Mucosa of descending colon (tissue), 3 donors: ENCODE data around the gene NFIB. TPM values are rescaled to one million over a fixed set of nuclear protein-coding genes. Genes with fewer than 3 reads are reported as not detected.

ENCODE experiments used
- ATAC-seq: fragments of 200-7000 bp; cut with Tn5 transposase; one replicate; pipeline ENCODE4 v1.9.1; 2020; ENCODE audit warnings: mild to moderate bottlenecking, moderate library complexity
- DNase-seq, 3 donors: peaks; one replicate each; pipeline ENCODE4 v3.0.0-alpha.2; 2020
- H3K36me3 ChIP-seq: fragments of 200-600 bp; one replicate; pipeline ENCODE4 v1.8.0; 2021; ENCODE audit warnings: low read depth, mild to moderate bottlenecking
- H3K4me1 ChIP-seq: fragments of 200-600 bp; one replicate; pipeline ENCODE4 v1.8.0; 2021; ENCODE audit warnings: low read depth, mild to moderate bottlenecking
- H3K4me3 ChIP-seq: fragments of 200-600 bp; one replicate; pipeline ENCODE4 v1.8.0; 2021; ENCODE audit warnings: mild to moderate bottlenecking
- H3K9me3 ChIP-seq: fragments of 200-600 bp; one replicate; pipeline ENCODE4 v1.8.0; 2021; ENCODE audit warnings: mild to moderate bottlenecking
- intact Hi-C, 2 donors: fragments of 100-400 bp; cut with DNase I in 1 of 2; cut with micrococcal nuclease in 1 of 2; formaldehyde crosslinking; loops; one replicate each; pipeline versions ENCODE4 v1.11.0 to v1.11.1; 2022; cut with DNase I, micrococcal nuclease
- total RNA-seq, 3 donors: library from RNA; stranded (reverse); fragmentation: NEBNext Ultra II Directional in 2 of 3; extraction: Animal tissue kit (Norgen Biotek cat#: 25700) in 2 of 3; gene quantifications; one replicate each; pipeline versions ENCODE4 v1.2.1 to v1.2.4, GENCODE V29; 2021 to 2023
- TF ChIP-seq, protein P1 (sequence below): fragments of 200-600 bp; IDR thresholded peaks from one replicate; pipeline ENCODE4 v1.8.0; 2022; ENCODE audit warnings: antibody characterized with exemption, mild to moderate bottlenecking
- donor health status: DM: no; HTN: no; CAD: no; lungs with moderate emphysema.
- donor health status: DM: no; HTN: no; CAD: no.
- donor health status: DM: no; HTN: yes; CAD: no.

Gene NFIB
- total RNA-seq, 3 donors from 2014 or later, result 59.7 to 85.5 (median 62.6) TPM

DNA sequence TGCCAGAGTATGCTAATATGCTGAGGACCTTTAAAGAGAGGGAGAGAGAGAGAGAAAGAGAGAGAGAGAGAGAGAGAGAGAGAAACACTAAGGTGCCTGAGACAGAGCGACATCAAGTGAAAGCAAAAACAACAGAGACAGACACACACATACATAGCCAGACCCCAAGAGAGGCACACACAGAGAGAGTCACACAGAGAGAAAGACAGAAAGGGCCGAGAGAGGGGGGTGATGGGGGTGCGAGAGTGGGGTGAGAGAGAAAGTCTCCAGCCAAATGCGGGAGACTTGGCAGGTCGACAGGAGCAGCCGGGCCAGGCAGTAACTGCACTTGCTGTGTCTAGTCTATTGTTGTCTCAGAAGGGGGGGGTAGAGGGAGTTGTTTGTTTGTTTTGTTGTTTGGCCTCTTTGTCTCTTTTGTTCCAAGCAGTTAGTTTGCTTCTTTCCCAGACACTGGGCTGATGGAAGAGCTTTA, 30.1 kb upstream of the NFIB start:
- Histone ChIP-seq H3K4me1 (peaks cover 21% of the 10 kb centered on the region), H3K9me3 (no peaks in the 10 kb centered on the region), H3K4me3 (no peak overlapping the region), H3K36me3 (no peaks in the 10 kb centered on the region)
- TF ChIP-seq, protein P1, sequence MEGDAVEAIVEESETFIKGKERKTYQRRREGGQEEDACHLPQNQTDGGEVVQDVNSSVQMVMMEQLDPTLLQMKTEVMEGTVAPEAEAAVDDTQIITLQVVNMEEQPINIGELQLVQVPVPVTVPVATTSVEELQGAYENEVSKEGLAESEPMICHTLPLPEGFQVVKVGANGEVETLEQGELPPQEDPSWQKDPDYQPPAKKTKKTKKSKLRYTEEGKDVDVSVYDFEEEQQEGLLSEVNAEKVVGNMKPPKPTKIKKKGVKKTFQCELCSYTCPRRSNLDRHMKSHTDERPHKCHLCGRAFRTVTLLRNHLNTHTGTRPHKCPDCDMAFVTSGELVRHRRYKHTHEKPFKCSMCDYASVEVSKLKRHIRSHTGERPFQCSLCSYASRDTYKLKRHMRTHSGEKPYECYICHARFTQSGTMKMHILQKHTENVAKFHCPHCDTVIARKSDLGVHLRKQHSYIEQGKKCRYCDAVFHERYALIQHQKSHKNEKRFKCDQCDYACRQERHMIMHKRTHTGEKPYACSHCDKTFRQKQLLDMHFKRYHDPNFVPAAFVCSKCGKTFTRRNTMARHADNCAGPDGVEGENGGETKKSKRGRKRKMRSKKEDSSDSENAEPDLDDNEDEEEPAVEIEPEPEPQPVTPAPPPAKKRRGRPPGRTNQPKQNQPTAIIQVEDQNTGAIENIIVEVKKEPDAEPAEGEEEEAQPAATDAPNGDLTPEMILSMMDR, result no peak
- intact Hi-C loops, result no loop called here
- ATAC-seq (no peak), DNase-seq (no peak)

DNA sequence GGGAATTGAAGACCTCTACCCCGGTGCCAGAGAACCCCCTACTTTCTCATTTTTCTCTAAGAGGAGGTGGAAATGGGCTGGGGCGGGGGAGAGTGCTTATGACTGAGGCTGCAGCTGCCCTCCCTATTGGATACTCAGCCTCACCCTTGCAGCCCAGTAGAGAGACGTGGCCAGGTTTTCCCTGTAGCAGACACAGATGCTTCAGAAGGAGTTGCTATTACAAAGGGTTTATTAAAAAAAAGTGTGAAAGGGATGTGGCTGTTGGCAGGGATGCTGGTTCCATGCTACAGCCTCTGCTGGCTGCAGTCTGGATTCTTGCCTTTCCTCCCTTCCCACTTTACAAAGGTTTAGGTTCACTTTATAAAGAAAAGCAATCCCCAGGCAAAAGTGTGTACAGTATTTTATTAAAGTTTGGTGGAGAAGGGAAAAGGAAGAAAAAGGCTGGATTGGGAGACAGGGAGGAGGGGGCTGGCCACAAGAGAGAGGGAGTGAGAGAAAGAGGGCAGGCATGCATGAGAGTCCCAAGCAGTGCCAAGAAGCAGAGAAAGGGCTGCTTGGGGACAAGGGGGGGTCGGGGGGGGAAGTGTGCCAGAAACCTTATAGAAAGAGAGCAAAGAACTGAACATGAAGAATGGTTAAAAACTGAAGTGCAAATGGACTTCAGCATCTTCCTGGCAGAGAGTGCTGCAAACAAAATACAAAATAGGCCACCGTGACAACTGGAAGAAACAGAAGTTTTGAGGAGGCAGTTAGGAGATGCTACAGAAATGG, 29.5 kb upstream of the NFIB start:
- ATAC-seq, result no peak
- DNase-seq, result no peak
- intact Hi-C loops, result no loop called here

DNA sequence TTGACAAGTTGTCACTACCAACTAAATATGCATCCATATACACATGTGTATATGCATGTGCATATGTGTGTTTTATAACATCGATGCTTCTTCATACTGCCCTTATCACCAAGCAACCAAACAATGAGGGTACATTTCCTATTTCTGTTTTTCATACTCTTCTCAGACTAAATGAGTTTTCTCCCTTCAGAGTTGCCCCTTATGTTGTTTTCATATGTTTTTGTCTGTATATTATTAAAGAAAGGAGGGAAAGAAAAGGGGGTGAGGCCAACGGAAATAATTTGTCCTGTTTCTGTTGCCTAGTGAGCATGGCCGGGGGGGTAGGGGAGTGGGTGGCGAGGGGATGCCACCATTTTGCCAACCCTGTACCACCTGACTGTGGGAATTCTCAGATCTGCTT, 28.8 kb upstream of the NFIB start:
- intact Hi-C loops, result no loop called here
- Histone ChIP-seq H3K4me1 (peaks cover 9% of the 10 kb centered on the region), H3K36me3 (no peaks in the 10 kb centered on the region), H3K4me3 (no peak overlapping the region), H3K9me3 (no peaks in the 10 kb centered on the region)
- TF ChIP-seq, protein P1, result no peak
- DNase-seq, result no peak
- no peak for ATAC-seq

More for the DNA sequence above, 29.5 kb upstream of the NFIB start:
- TF ChIP-seq, protein P1, result no peak
- Histone ChIP-seq H3K4me3 (no peak overlapping the region), H3K4me1 (peaks cover 15% of the 10 kb centered on the region), H3K36me3 (no peaks in the 10 kb centered on the region), H3K9me3 (no peaks in the 10 kb centered on the region)

DNA sequence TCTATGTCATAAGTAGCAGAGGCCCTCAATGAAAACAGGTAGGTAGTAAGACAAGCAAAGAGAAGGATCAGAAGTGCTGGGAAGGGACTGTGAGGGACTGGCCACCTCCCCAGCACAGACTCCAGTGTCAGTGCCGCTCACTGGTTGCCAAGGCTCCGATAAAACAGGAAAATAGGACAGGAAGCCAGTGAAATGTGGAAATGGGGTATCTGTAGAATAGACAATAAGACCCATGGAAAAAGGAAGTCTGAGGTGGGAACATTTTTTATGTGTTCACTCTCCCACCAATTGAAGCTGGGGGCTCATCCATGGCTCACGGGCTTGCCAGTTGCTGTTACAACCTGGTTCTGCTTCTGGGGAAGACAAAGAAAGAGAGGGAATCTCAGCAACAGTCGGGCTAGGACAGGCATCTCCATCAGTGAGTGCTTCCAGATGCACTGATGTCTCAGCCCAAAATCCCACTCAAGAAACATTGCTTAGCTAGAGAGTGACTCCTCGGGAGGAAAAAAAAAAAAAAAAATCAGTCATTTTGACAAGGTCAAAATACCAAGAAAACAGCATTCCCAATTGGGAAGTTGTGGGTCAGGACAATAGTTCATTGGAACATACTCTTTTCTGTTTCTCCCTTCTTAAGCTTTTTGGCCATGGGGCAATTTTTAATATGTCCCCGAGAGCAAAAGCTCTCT, 27.6 kb upstream of the NFIB start:
- Histone ChIP-seq H3K9me3 (no peaks in the 10 kb centered on the region), H3K4me1 (peaks cover 5% of the 10 kb centered on the region), H3K4me3 (no peak overlapping the region), H3K36me3 (no peaks in the 10 kb centered on the region)
- DNase-seq, result no peak
- no peak for ATAC-seq
- TF ChIP-seq, protein P1, result no peak
- intact Hi-C loops, result no loop called here

DNA sequence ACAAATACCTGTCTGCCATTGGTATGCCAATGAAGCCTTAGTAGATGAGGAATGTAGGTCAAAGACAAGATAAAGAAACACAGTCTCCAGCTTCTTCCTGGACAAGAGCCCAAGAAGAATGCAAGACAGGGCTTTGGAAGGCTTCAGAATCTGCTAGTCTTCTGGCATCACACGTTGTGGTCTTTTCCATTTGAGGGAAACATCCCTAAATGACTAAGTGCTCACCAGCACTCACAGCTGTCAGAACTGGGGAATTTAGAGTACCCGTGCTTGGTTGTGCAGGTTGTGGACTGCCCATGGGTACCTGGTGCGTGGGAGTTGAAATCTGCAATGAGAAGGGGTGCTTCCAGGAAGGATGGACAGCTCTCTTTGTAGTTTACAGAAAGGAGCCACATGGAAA, 27.1 kb upstream of the NFIB start:
- H3K4me3 ChIP-seq, result no peak overlapping the region
- no peak for ATAC-seq
- H3K36me3 ChIP-seq, result no peaks in the 10 kb centered on the region
- no peak for DNase-seq
- peaks cover 2% of the 10 kb centered on the region for H3K4me1 ChIP-seq
- intact Hi-C loops, result no loop called here
- no peaks in the 10 kb centered on the region for H3K9me3 ChIP-seq
- TF ChIP-seq, protein P1, result no peak
